LNCaP clone FGC (cell line): ENCODE measurements around the gene TMEM18.

Experiments
- DNase-seq: peaks from one replicate; pipeline ENCODE4 v3.0.0-alpha.2; 2011; ENCODE audit warnings: low read depth
- H3K4me3 ChIP-seq: 2 replicates; pipeline ENCODE4 v1.5.1; 2011; ENCODE audit warnings: mild to moderate bottlenecking, low read depth, low read length, control low read depth
- CTCF ChIP-seq: IDR thresholded peaks from 2 replicates; pipeline ENCODE4 v1.5.1; 2012; ENCODE audit warnings: mild to moderate bottlenecking; ENCODE audit not compliant: control insufficient read depth, insufficient read depth; ENCODE audit errors: extremely low read depth

The TMEM18 gene

GRCh38 chr2:618005-618404 is 59.2 kb downstream of the TMEM18 start:
- no peak for TF ChIP-seq CTCF
- no peak overlapping the region for H3K4me3 ChIP-seq
- DNase-seq = no peak
